ENCODE results near the gene SPZ1.

- TF ChIP-seq CTCF (IDR thresholded peaks at IDR 0.05; ENCODE audit: low read depth, low read length) = no peak
- no peak for TF ChIP-seq EZH2phosphoT487 (IDR thresholded peaks at IDR 0.05; ENCODE audit: low read depth)
These were observed 21.4 kb downstream of the SPZ1 start for GRCh38 chr5:80341016-80341775.

All from OCI-LY3 (cell line).